ENCODE measurements around the gene VSTM2A.

DNA sequence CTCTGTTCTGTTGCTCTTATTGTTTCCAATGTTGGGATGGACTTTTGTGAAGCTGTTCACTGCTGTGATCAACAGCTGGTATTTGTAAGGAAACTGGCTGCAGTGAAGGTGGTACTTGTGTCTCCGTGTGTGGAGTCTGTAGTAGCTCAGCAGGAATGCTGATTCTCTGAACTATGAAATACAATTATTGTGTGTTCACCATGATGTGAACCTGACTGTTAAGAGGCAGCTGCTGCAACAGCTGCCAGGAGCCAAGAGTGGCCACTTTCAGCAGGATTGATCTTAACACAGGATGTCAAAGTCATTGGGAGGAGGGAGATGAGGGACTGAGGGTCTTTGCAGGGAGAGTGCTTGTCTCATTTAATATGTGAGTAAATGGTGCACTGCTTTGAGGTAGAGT, 13.9 kb downstream of the VSTM2A start:
- TF ChIP-seq, protein P1, sequence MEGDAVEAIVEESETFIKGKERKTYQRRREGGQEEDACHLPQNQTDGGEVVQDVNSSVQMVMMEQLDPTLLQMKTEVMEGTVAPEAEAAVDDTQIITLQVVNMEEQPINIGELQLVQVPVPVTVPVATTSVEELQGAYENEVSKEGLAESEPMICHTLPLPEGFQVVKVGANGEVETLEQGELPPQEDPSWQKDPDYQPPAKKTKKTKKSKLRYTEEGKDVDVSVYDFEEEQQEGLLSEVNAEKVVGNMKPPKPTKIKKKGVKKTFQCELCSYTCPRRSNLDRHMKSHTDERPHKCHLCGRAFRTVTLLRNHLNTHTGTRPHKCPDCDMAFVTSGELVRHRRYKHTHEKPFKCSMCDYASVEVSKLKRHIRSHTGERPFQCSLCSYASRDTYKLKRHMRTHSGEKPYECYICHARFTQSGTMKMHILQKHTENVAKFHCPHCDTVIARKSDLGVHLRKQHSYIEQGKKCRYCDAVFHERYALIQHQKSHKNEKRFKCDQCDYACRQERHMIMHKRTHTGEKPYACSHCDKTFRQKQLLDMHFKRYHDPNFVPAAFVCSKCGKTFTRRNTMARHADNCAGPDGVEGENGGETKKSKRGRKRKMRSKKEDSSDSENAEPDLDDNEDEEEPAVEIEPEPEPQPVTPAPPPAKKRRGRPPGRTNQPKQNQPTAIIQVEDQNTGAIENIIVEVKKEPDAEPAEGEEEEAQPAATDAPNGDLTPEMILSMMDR (IDR thresholded peaks at IDR 0.05; ENCODE audit: insufficient read depth, low read depth, low read length), result no peak
- TF ChIP-seq EZH2 (IDR thresholded peaks at IDR 0.05; ENCODE audit: insufficient read depth, low read length), result no peak

Data from astrocyte (in vitro differentiated cells and primary cell).